ENCODE data around the gene GANC.
"Not testable (repeated sequence)": the region's sequence is repeated elsewhere in the genome, so short reads cannot be mapped to it uniquely, and the experiment has no call there.

GANC gene

GRCh38 chr15:42286445-42287029 lies 13.5 kb downstream of the GANC start:
- CTCF ChIA-PET = interaction anchor here (1.2 to 1.4 kb wide), 2 partner anchors 10 to 11 kb away, joined by 3 to 4 read pairs; no protein-coding TSS in a partner anchor
- POLR2A ChIA-PET = interaction anchor here (0.7 kb wide), 1 partner anchor 741 kb away, joined by 3 read pairs; no protein-coding TSS in a partner anchor

GRCh38 chr15:42287931-42288330 lies 14.9 kb downstream of the GANC start:
- TF ChIP-seq, protein P1, sequence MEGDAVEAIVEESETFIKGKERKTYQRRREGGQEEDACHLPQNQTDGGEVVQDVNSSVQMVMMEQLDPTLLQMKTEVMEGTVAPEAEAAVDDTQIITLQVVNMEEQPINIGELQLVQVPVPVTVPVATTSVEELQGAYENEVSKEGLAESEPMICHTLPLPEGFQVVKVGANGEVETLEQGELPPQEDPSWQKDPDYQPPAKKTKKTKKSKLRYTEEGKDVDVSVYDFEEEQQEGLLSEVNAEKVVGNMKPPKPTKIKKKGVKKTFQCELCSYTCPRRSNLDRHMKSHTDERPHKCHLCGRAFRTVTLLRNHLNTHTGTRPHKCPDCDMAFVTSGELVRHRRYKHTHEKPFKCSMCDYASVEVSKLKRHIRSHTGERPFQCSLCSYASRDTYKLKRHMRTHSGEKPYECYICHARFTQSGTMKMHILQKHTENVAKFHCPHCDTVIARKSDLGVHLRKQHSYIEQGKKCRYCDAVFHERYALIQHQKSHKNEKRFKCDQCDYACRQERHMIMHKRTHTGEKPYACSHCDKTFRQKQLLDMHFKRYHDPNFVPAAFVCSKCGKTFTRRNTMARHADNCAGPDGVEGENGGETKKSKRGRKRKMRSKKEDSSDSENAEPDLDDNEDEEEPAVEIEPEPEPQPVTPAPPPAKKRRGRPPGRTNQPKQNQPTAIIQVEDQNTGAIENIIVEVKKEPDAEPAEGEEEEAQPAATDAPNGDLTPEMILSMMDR (IDR thresholded peaks at IDR 0.05; ENCODE audit: control extremely low read depth, extremely low read depth, low read depth, missing control alignments) = no peak
- POLR2A ChIA-PET = no interaction called here
- DNase-seq (ENCODE audit: extremely low spot score) = no peak
- CTCF ChIA-PET = no interaction called here

More at GRCh38 chr15:42286445-42287029, 13.5 kb downstream of the GANC start:
- no peak for DNase-seq (ENCODE audit: extremely low spot score)
- TF ChIP-seq, protein P1 (IDR thresholded peaks at IDR 0.05; ENCODE audit: control extremely low read depth, extremely low read depth, low read depth, missing control alignments) = no peak

- no peak for DNase-seq (ENCODE audit: extremely low spot score)
- TF ChIP-seq, protein P1 (IDR thresholded peaks at IDR 0.05; ENCODE audit: control extremely low read depth, extremely low read depth, low read depth, missing control alignments) = no peak
- CTCF ChIA-PET = no interaction called here
- POLR2A ChIA-PET = no interaction called here
Measured at GRCh38 chr15:42289166-42289565, 16.2 kb downstream of the GANC start.

DNA sequence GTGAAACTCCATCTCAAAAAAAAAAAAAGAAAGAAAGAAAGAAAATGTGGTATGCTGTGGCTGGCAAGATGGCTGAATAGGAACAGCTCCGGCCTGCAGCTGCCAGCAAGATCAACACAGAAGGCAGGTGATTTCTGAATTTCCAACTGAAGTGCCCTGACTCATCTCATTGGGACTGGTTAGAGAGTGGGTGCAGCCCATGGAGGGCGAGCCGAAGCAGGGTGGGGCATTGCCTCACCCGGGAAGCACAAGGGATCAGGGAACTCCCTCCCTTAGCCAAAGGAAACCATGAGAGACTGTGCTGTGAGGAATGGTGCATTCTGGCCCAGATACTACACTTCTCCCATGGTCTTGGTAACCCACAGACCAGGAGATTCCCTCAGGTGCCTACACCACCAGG lies 28.0 kb downstream of the GANC start:
- POLR2A ChIA-PET; DNase-seq (ENCODE audit: extremely low spot score); CTCF ChIA-PET: not testable (repeated sequence)

- ChIA-PET CTCF (no interaction called here), POLR2A (no interaction called here)
- TF ChIP-seq, protein P1 (IDR thresholded peaks at IDR 0.05; ENCODE audit: control extremely low read depth, extremely low read depth, low read depth, missing control alignments) = no peak
- no peak for DNase-seq (ENCODE audit: extremely low spot score)
Measured at GRCh38 chr15:42306681-42307080, 33.7 kb downstream of the GANC start.

- CTCF ChIA-PET = interaction anchor here (1.7 kb wide), 1 partner anchor 21 kb away, joined by 4 read pairs; no protein-coding TSS in a partner anchor
- no peak for DNase-seq (ENCODE audit: extremely low spot score)
- TF ChIP-seq, protein P1 (IDR thresholded peaks at IDR 0.05; ENCODE audit: control extremely low read depth, extremely low read depth, low read depth, missing control alignments) = no peak
- POLR2A ChIA-PET = no interaction called here
Measured at GRCh38 chr15:42313463-42313862, 40.5 kb downstream of the GANC start.

- TF ChIP-seq, protein P1 (IDR thresholded peaks at IDR 0.05; ENCODE audit: control extremely low read depth, extremely low read depth, low read depth, missing control alignments) = no peak
- POLR2A ChIA-PET = interaction anchor here (0.7 kb wide), 1 partner anchor 153 kb away, joined by 3 read pairs; no protein-coding TSS in a partner anchor
- CTCF ChIA-PET = interaction anchor here (1.7 kb wide), 1 partner anchor 20 kb away, joined by 4 read pairs; no protein-coding TSS in a partner anchor
- DNase-seq (ENCODE audit: extremely low spot score) = no peak
Measured at GRCh38 chr15:42314818-42315217, 41.8 kb downstream of the GANC start.
